ENCODE measurements around the gene GJD3. TPM values are rescaled to one million over a fixed set of nuclear protein-coding genes. Genes with fewer than 3 reads are reported as not detected.

The GJD3 gene
- total and polyA plus RNA-seq, 2 experiments from 2014 or later = 1.4 TPM; not detected in 1

DNA sequence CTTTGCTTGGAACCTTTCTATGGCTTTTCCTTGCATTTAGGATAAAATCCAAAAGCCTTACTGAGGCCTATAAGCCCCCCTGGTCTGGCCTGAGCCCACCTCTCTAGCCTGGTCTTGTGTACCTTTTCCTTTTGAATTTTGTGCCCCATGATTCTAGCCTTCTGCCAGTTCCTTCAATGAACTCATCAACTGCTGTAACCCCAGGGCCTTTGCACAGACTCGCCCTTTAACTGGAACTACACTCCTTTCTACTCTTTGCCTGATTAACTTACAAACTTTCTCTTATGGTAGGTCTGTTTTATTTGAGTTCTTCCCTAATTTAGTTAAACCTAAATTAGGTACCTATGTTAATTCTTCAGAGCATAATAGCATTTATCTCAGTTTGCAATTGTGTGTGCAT, 24.2 kb downstream of the GJD3 start:
- Mint-ChIP-seq H3K4me1 (peaks cover 45% of the 10 kb centered on the region), H3K27ac (no peak overlapping the region), H3K9me3 (no peaks in the 10 kb centered on the region), H3K36me3 (ENCODE audit: low read depth) (no peaks in the 10 kb centered on the region; the same call in 2 of the 3 replicates), H3K4me3 (no peak overlapping the region; the same call in 1 of the 3 replicates), H3K27me3 (ENCODE audit: insufficient read depth, low read depth, poor library complexity) (peaks cover 60% of the 10 kb centered on the region)
- no peaks in the 10 kb centered on the region; the same call in 1 of the 2 replicates for H3K36me3 ChIP-seq (ENCODE audit: insufficient read depth)
- H3K4me3 ChIP-seq = no peak overlapping the region
- no peak overlapping the region for H3K27ac ChIP-seq (ENCODE audit: low read depth)
- H3K4me1 ChIP-seq (ENCODE audit: insufficient read depth) = peaks cover 33% of the 10 kb centered on the region
- TF ChIP-seq CREB1 (CRISPR knock-in tag; IDR thresholded peaks at IDR 0.05; ENCODE audit: low read depth) (no peak), STAT1 (IDR thresholded peaks at IDR 0.05; ENCODE audit: unreplicated experiment) (no peak)
- TF ChIP-seq, protein P1, sequence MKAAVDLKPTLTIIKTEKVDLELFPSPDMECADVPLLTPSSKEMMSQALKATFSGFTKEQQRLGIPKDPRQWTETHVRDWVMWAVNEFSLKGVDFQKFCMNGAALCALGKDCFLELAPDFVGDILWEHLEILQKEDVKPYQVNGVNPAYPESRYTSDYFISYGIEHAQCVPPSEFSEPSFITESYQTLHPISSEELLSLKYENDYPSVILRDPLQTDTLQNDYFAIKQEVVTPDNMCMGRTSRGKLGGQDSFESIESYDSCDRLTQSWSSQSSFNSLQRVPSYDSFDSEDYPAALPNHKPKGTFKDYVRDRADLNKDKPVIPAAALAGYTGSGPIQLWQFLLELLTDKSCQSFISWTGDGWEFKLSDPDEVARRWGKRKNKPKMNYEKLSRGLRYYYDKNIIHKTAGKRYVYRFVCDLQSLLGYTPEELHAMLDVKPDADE (IDR thresholded peaks at IDR 0.05) = no peak
- no peak for DNase-seq (ENCODE audit: low spot score)
- peak overlapping the region; percentile 99; the same call in 1 of the 2 replicates for H3K4me2 ChIP-seq
- no peak for ATAC-seq
- H3K9me2 ChIP-seq (ENCODE audit: insufficient read depth) = no peaks in the 10 kb centered on the region
- peaks cover 32% of the 10 kb centered on the region for H4K20me1 ChIP-seq (replicated peaks; ENCODE audit: insufficient read depth)
- H3K27me3 ChIP-seq (ENCODE audit: insufficient read depth) = peaks cover 48% of the 10 kb centered on the region
- peaks cover 9% of the 10 kb centered on the region; the same call in 1 of the 2 replicates for H3K79me2 ChIP-seq (replicated peaks; ENCODE audit: insufficient read depth)
- H2AFZ ChIP-seq = no peak overlapping the region
- peaks cover 25% of the 10 kb centered on the region; the same call in 1 of the 2 replicates for H3F3A ChIP-seq (replicated peaks; ENCODE audit: low read depth)

DNA sequence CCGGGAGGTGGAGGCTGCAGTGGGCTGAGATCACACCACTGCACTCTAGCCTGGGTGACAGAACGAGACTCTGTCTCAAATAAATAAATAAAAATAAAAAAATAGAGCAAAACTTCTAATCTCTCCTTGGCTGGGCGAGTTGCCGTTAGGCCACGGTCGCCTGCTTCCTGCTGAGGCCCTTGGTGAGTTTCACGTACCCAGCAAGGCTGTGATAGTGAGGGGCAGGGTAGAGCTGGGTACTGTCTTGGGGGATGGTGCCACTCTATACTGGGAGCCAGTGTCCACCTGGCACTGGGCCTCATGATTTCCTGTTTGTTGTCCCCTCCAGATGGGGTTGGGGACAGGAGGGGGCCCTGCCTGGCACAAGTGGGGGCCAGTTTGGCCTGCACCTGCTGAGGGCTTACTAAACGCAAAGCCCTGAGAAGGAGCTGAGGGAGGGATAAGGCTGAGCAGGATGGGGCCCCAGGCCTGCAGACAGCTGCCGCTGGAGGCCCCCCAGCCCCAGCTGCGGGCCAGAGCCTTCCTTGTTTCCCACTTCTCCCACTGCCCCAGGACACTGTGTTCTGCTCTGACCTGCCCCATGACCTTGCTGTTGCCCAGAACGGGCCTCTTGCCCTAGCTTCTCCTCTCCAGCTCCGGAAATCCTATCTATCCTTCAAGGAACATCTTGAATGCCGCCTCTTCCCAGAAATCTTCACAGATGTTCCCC, 25.4 kb downstream of the GJD3 start:
- H3K36me3 ChIP-seq (ENCODE audit: insufficient read depth) = no peaks in the 10 kb centered on the region; the same call in 1 of the 2 replicates
- DNase-seq (ENCODE audit: low spot score) = no peak
- H3K27me3 ChIP-seq (ENCODE audit: insufficient read depth) = peaks cover 40% of the 10 kb centered on the region
- Mint-ChIP-seq H3K4me3 (no peak overlapping the region; the same call in 2 of the 3 replicates), H3K4me1 (peaks cover 36% of the 10 kb centered on the region), H3K9me3 (no peaks in the 10 kb centered on the region), H3K27ac (no peak overlapping the region), H3K36me3 (ENCODE audit: low read depth) (no peaks in the 10 kb centered on the region; the same call in 2 of the 3 replicates), H3K27me3 (ENCODE audit: insufficient read depth, low read depth, poor library complexity) (peaks cover 49% of the 10 kb centered on the region)
- no peaks in the 10 kb centered on the region for H3K9me2 ChIP-seq (ENCODE audit: insufficient read depth)
- H2AFZ ChIP-seq = no peak overlapping the region
- TF ChIP-seq JUNB (IDR thresholded peaks at IDR 0.05; ENCODE audit: unreplicated experiment) = no peak
- TF ChIP-seq STAT1 (IDR thresholded peaks at IDR 0.05; ENCODE audit: unreplicated experiment) = no peak
- no peak for TF ChIP-seq EZH2 (IDR thresholded peaks at IDR 0.05; ENCODE audit: low read depth, unreplicated experiment)
- TF ChIP-seq EZH2phosphoT487 (IDR thresholded peaks at IDR 0.05; ENCODE audit: unreplicated experiment) = no peak
- 0 out of 2 replicates have a peak, but pooled peaks cover 9% of the 10 kb centered on the region for H3K79me2 ChIP-seq (replicated peaks; ENCODE audit: insufficient read depth)
- no peak overlapping the region for H3K27ac ChIP-seq (ENCODE audit: low read depth)
- H3K4me2 ChIP-seq = no peak overlapping the region
- H3F3A ChIP-seq (replicated peaks; ENCODE audit: low read depth) = peaks cover 17% of the 10 kb centered on the region; the same call in 1 of the 2 replicates
- no peak for ATAC-seq
- peaks cover 24% of the 10 kb centered on the region for H3K4me1 ChIP-seq (ENCODE audit: insufficient read depth)
- H4K20me1 ChIP-seq (replicated peaks; ENCODE audit: insufficient read depth) = peaks cover 32% of the 10 kb centered on the region
- H3K4me3 ChIP-seq = no peak overlapping the region

DNA sequence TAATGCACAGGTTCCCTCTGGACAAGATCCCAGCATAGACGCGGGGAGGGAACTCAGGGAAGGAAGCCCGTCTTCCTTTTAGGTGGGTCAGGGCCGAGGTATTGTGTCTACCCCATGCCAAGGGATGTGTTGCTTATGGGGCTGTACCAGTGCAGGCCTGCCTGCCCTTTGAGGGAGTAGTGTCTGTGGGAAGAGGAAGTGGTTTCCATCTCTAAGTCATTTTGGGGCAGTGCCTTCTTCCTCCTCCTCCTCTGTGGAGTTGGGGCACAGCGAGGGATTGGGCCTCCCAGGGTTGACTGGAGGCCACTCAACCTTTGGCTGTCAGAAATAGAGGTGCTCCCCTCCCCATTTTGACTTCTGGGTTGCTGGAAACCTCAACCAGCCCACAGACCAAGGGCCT, 26.5 kb downstream of the GJD3 start:
- peaks cover 38% of the 10 kb centered on the region for H3K27me3 Mint-ChIP-seq (ENCODE audit: insufficient read depth, low read depth, poor library complexity)
- no peak overlapping the region for H3K4me3 Mint-ChIP-seq
- Histone ChIP-seq H3K27me3 (ENCODE audit: insufficient read depth) (peaks cover 30% of the 10 kb centered on the region), H3K4me3 (no peak overlapping the region), H2AFZ (no peak overlapping the region), H3K9me2 (ENCODE audit: insufficient read depth) (no peaks in the 10 kb centered on the region), H3K4me1 (ENCODE audit: insufficient read depth) (peaks cover 14% of the 10 kb centered on the region), H3K4me2 (no peak overlapping the region), H3K36me3 (ENCODE audit: insufficient read depth) (no peaks in the 10 kb centered on the region; the same call in 1 of the 2 replicates), H3K27ac (ENCODE audit: low read depth) (no peak overlapping the region), H3F3A (replicated peaks; ENCODE audit: low read depth) (peaks cover 13% of the 10 kb centered on the region; the same call in 1 of the 2 replicates), H3K79me2 (replicated peaks; ENCODE audit: insufficient read depth) (0 out of 2 replicates have a peak, but pooled peaks cover under 1% of the 10 kb centered on the region), H4K20me1 (replicated peaks; ENCODE audit: insufficient read depth) (peaks cover 26% of the 10 kb centered on the region)
- no peaks in the 10 kb centered on the region for H3K9me3 Mint-ChIP-seq
- no peak overlapping the region for H3K27ac Mint-ChIP-seq
- no peak for ATAC-seq
- no peak for TF ChIP-seq EZH2phosphoT487 (IDR thresholded peaks at IDR 0.05; ENCODE audit: unreplicated experiment)
- no peak for TF ChIP-seq STAT1 (IDR thresholded peaks at IDR 0.05; ENCODE audit: unreplicated experiment)
- no peak for TF ChIP-seq CREB1 (CRISPR knock-in tag; IDR thresholded peaks at IDR 0.05; ENCODE audit: low read depth)
- no peak for TF ChIP-seq ZNF114 (CRISPR knock-in tag; IDR thresholded peaks at IDR 0.05)
- TF ChIP-seq EZH2 (IDR thresholded peaks at IDR 0.05; ENCODE audit: low read depth, unreplicated experiment) = no peak
- no peak for TF ChIP-seq JUNB (IDR thresholded peaks at IDR 0.05; ENCODE audit: unreplicated experiment)
- TF ChIP-seq NANOG (IDR thresholded peaks at IDR 0.05; ENCODE audit: borderline replicate concordance) = no peak
- peaks cover 2% of the 10 kb centered on the region; the same call in 1 of the 3 replicates for H3K36me3 Mint-ChIP-seq (ENCODE audit: low read depth)
- no peak for DNase-seq (ENCODE audit: low spot score)
- H3K4me1 Mint-ChIP-seq = peaks cover 26% of the 10 kb centered on the region

Data from GM23338 (cell line).